Muscle of leg (tissue), 11 donors: ENCODE results near the gene RAD51B. TPM values are rescaled to one million over a fixed set of nuclear protein-coding genes. Genes with fewer than 3 reads are reported as not detected.

Source experiments
- DNase-seq: peaks from one replicate; pipeline ENCODE4 v3.0.0; 2013
- H3K27ac ChIP-seq: one replicate; pipeline ENCODE4 v1.5.1; 2013; ENCODE audit warnings: mild to moderate bottlenecking, low read length, control low read depth
- H3K27me3 ChIP-seq: one replicate; pipeline ENCODE4 v1.6.1; 2013; ENCODE audit warnings: low read length; ENCODE audit not compliant: control insufficient read depth, insufficient read depth
- H3K36me3 ChIP-seq: one replicate; pipeline ENCODE4 v1.6.1; 2013; ENCODE audit warnings: low read length; ENCODE audit not compliant: control insufficient read depth, insufficient read depth
- H3K4me1 ChIP-seq: one replicate; pipeline ENCODE4 v1.6.1; 2013; ENCODE audit warnings: low read length; ENCODE audit not compliant: control insufficient read depth, insufficient read depth
- H3K4me3 ChIP-seq: one replicate; pipeline ENCODE4 v1.5.1; 2013; ENCODE audit warnings: low read length, control low read depth
- H3K9me3 ChIP-seq: replicated peaks from 2 replicates; pipeline ENCODE4 v1.6.1; 2013; ENCODE audit warnings: low read depth, low read length; ENCODE audit not compliant: control insufficient read depth
- WGBS: methylation state at CpG from one replicate; pipeline ENCODE4 v1.1.5; 2013; ENCODE audit warnings: missing lambda C conversion rate; ENCODE audit not compliant: insufficient coverage; 5-methylcytosine and 5-hydroxymethylcytosine counted together
- polyA plus RNA-seq, 8 donors: library from polyadenylated mRNA; unstranded; fragments of 120-200 nt; gene quantifications; one replicate each; pipeline versions ENCODE4 v1.2.1 to v1.2.3, GENCODE V29; 2013; ENCODE audit warnings: inconsistent platforms in 1 of 8, low replicate concordance in 1 of 8; ENCODE audit not compliant: insufficient read length in 8 of 8, insufficient read depth in 1 of 8
- total RNA-seq: library from RNA; stranded (reverse); fragments of 120-200 nt; gene quantifications from one replicate; pipeline ENCODE4 v1.2.4, GENCODE V29; 2013

Gene RAD51B
- total and polyA plus RNA-seq, 9 donors = 6.0 to 16.5 (median 7.2) TPM

- no peak overlapping the region for H3K27ac ChIP-seq
- no peaks in the 10 kb centered on the region for H3K36me3 ChIP-seq
- H3K27me3 ChIP-seq = no peaks in the 10 kb centered on the region
- peaks cover 3% of the 10 kb centered on the region for H3K9me3 ChIP-seq
- DNase-seq = peak; percentile 58
- no peak overlapping the region for H3K4me3 ChIP-seq
- peaks cover 6% of the 10 kb centered on the region for H3K4me1 ChIP-seq
Measured at GRCh38 chr14:68122651-68123050, 303.1 kb downstream of the RAD51B start.

GRCh38 chr14:68124050-68124449 is 304.5 kb downstream of the RAD51B start:
- no peak overlapping the region for H3K27ac ChIP-seq
- WGBS = no CpG with 5 or more reads among the region's 2 CpGs
- peaks cover 3% of the 10 kb centered on the region for H3K9me3 ChIP-seq
- no peak overlapping the region for H3K4me3 ChIP-seq
- no peaks in the 10 kb centered on the region for H3K27me3 ChIP-seq
- H3K4me1 ChIP-seq = peaks cover 6% of the 10 kb centered on the region
- no peak for DNase-seq
- H3K36me3 ChIP-seq = no peaks in the 10 kb centered on the region

- Histone ChIP-seq H3K4me3 (no peak overlapping the region), H3K27ac (peak overlapping the region; percentile 77)
- WGBS = 0% methylated on average over 2 of the region's 3 CpGs
Measured at GRCh38 chr14:68124979-68125731, 305.6 kb downstream of the RAD51B start.

GRCh38 chr14:68127166-68127565 is 307.6 kb downstream of the RAD51B start:
- Histone ChIP-seq H3K4me3 (no peak overlapping the region), H3K27me3 (no peaks in the 10 kb centered on the region), H3K27ac (peak overlapping the region; percentile 62), H3K4me1 (peaks cover 8% of the 10 kb centered on the region), H3K9me3 (no peaks in the 10 kb centered on the region), H3K36me3 (no peaks in the 10 kb centered on the region)
- no CpG with 5 or more reads among the region's 2 CpGs for WGBS
- DNase-seq = no peak

More at GRCh38 chr14:68124979-68125731, 305.6 kb downstream of the RAD51B start:
- peaks cover 6% of the 10 kb centered on the region for H3K4me1 ChIP-seq
- peak; percentile 89 for DNase-seq
- peaks cover 3% of the 10 kb centered on the region for H3K9me3 ChIP-seq
- no peaks in the 10 kb centered on the region for H3K36me3 ChIP-seq
- no peaks in the 10 kb centered on the region for H3K27me3 ChIP-seq

GRCh38 chr14:68131907-68132306 is 312.3 kb downstream of the RAD51B start:
- DNase-seq = peak; percentile 66
- Histone ChIP-seq H3K9me3 (no peaks in the 10 kb centered on the region), H3K4me1 (peaks cover 5% of the 10 kb centered on the region), H3K4me3 (no peak overlapping the region), H3K36me3 (no peaks in the 10 kb centered on the region), H3K27ac (peak overlapping the region; percentile 69), H3K27me3 (no peaks in the 10 kb centered on the region)

- no CpG with 5 or more reads among the region's 1 CpG for WGBS
- Histone ChIP-seq H3K4me3 (no peak overlapping the region), H3K27ac (peak overlapping the region; percentile 69), H3K27me3 (no peaks in the 10 kb centered on the region), H3K9me3 (no peaks in the 10 kb centered on the region), H3K36me3 (no peaks in the 10 kb centered on the region), H3K4me1 (peaks cover 9% of the 10 kb centered on the region)
- DNase-seq = peak; percentile 53
Measured at GRCh38 chr14:68132563-68133121, 313.1 kb downstream of the RAD51B start.

- Histone ChIP-seq H3K4me1 (peaks cover 13% of the 10 kb centered on the region), H3K9me3 (no peaks in the 10 kb centered on the region), H3K36me3 (no peaks in the 10 kb centered on the region), H3K4me3 (no peak overlapping the region), H3K27me3 (no peaks in the 10 kb centered on the region), H3K27ac (no peak overlapping the region)
- no peak for DNase-seq
- 93% methylated on average over 2 of the region's 4 CpGs for WGBS
Measured at GRCh38 chr14:68133856-68134255, 314.3 kb downstream of the RAD51B start.

- H3K27ac ChIP-seq = peak overlapping the region; percentile 36
- H3K4me1 ChIP-seq = peaks cover 19% of the 10 kb centered on the region
- no peak overlapping the region for H3K4me3 ChIP-seq
- WGBS = no CpG with 5 or more reads among the region's 3 CpGs
- H3K36me3 ChIP-seq = no peaks in the 10 kb centered on the region
- H3K27me3 ChIP-seq = no peaks in the 10 kb centered on the region
- H3K9me3 ChIP-seq = no peaks in the 10 kb centered on the region
- DNase-seq = no peak
Measured at GRCh38 chr14:68135028-68135427, 315.4 kb downstream of the RAD51B start.

GRCh38 chr14:68135566-68135965 is 316.0 kb downstream of the RAD51B start:
- Histone ChIP-seq H3K9me3 (no peaks in the 10 kb centered on the region), H3K4me3 (no peak overlapping the region), H3K4me1 (peaks cover 24% of the 10 kb centered on the region), H3K36me3 (no peaks in the 10 kb centered on the region), H3K27me3 (no peaks in the 10 kb centered on the region), H3K27ac (peak overlapping the region; percentile 36)
- WGBS = no CpG with 5 or more reads among the region's 2 CpGs
- DNase-seq = peak; percentile 89

GRCh38 chr14:68137704-68138619 is 318.4 kb downstream of the RAD51B start:
- no peak overlapping the region for H3K4me3 ChIP-seq
- 66% methylated on average over 2 of the region's 3 CpGs for WGBS
- H3K36me3 ChIP-seq = no peaks in the 10 kb centered on the region
- H3K27ac ChIP-seq = peak overlapping the region; percentile 88
- no peaks in the 10 kb centered on the region for H3K9me3 ChIP-seq
- peaks cover 26% of the 10 kb centered on the region for H3K4me1 ChIP-seq
- DNase-seq = peak; percentile 88
- no peaks in the 10 kb centered on the region for H3K27me3 ChIP-seq
